ENCODE measurements around the gene SLC26A1.

Gene SLC26A1

DNA sequence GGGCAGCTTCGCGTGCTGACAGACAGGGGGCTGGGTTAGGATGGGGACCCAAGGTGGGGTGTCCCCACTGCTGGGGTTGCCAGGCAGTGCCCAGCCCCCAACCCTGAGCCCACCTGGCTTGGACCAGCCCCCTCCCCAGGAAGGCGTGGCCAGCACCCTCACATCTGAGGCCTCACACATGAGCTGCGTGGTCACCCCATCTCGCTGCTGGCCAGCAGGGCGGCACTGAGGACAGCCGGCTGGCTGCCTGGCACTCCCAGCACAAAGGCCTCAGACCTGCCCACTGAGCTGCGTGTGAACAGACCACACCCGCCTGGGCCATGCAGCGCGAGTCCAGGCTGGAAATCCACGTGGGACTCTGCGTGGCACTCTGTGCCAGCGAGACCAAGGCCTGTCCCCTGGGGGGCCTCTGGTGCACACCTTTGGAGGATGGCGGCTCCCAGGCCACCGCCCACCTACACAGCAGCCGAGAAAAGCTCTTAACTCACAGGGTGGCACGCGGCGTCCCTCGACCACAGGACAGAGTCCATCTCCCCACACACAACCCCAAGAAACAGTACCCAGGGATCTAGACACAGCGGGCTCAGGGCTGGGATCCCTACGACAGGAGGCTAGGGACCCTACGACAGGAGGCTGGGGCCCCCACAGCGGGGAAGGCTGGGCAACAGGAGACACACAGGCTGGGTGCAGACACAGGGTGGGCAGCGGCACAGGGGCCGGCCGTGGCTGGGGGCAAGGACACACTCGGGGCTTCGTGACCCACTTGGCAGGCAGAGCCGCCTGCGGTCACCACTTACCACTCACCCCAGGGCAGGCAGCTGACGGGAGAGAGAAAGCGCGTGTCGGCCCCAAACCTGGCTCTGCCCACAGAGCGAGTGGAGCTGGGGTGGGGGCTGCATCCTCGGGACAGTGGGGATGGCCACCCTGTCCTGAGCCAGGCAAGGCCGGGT lies 29.7 kb downstream of the SLC26A1 start:
- DNase-seq = no peak

GRCh38 chr4:962231-963208 lies 30.7 kb downstream of the SLC26A1 start:
- DNase-seq = no peak

DNA sequence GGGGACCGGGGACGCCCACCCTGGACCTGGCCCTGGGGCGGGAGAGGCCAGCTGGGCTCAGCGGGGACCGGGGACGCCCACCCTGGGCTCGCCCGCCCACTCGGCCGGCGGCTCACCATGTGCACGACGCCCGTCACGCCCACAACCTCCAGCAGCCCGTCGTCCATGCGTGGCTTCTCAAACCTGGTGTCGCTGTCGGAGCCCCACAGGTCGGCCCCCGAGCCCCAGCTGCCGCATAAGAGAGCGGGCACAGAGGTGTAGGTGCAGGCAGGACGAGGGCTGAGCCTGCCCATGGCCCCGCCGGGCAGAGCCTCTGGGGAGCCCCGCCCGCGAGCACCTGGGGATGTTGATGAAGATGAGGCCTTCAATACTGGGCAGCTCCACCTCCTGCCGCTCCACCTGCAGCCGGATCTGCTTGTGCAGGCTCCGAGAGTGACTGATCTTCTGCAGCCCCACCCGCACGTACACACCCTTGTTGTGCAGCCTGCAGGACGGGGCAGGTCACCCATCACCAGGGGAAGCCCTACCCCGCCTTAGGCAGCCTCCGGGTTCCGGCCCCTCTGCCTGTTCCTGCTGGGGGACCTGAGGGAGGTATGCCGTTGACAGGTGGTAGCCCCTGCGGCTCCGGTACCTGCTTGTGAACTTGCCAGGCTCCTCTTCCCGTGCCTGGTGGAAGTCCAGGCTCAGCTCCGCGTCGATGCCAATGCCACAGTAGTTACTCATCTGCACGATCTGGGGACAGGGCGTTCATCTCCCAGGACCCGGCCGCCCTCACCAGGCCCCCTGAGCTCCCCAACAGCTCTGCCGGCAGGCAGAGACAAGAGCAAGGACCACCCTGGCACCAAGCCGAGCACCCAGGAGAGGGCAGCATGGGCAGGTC lies 31.6 kb downstream of the SLC26A1 start:
- no peak for DNase-seq

- no peak for DNase-seq
Observed at GRCh38 chr4:960636-961350, 32.4 kb downstream of the SLC26A1 start.

DNA sequence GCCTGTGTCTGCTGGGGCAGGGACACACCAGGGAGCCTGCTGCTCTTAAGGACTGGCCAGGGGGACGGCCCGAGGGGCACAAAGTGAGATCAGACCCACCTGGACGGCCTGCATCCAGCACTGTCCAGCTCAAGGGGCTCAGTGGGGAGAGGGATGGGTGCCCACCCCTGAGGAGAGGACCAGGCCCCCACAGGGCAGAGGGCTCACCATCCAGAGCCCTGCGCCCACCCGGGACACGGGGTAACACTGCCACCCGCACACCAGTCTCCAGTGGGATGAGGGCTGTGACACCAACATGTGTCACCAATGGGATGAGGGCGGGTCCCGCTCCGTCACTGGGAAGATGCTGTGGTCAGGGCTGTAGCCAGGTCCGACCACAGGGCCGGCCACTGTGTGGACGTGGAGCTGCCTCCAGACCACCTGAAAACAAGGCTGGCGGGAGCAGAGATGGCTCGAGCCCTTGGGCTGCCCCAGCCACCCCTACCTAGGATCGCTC lies 33.0 kb downstream of the SLC26A1 start:
- DNase-seq = no peak

- no peak for DNase-seq
Observed at GRCh38 chr4:959338-960139, 33.7 kb downstream of the SLC26A1 start.

DNA sequence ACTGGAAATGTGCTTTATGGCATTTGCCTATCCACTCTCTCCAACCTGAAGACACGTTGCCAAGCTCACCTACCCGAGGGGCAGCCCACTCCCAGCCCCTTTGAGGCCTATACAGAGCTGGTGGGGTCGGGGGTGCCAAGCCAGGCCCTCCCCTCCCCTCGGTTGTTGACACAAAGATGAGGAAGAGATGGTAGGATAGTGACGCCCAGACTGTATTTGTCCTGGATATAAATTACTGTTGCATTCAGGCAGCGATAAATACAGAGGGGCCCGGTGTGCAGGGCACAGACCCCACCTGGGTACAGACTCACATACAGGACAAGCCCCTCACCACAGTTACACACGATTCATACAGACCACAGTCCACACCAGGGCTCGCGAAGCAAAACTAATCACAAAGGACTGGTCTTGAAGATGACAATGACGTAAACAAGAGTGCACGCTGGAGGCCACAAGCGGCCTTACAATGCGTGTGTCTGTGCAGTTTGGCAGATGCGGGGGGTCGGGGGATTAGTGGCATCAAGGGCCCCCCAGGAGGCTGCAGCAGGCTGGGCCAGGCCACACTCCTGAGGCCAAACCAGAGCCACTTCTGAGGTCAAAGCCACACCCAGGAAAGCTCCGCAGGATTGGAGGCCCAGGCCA lies 34.4 kb downstream of the SLC26A1 start:
- DNase-seq = no peak

- DNase-seq = no peak
Observed at GRCh38 chr4:958314-958665, 34.9 kb downstream of the SLC26A1 start.

DNA sequence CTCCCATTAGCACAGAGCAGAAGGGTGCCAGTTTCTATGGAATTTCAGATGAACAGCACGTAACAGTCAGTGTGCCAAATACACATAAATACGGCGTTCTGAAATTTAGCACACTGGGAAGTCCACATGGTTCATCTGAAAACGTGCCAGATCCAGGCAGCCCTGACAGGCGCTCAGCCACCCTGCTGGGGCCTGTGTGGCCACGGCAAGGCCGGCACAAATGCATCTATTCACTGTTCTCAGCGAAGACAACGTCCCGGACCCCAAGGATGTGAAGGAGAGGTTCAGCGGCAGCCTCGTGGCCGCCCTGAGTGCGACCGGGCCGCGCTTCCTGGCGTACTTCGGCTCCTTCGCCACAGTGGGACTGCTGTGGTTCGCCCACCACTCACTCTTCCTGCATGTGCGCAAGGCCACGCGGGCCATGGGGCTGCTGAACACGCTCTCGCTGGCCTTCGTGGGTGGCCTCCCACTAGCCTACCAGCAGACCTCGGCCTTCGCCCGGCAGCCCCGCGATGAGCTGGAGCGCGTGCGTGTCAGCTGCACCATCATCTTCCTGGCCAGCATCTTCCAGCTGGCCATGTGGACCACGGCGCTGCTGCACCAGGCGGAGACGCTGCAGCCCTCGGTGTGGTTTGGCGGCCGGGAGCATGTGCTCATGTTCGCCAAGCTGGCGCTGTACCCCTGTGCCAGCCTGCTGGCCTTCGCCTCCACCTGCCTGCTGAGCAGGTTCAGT lies 35.5 kb downstream of the SLC26A1 start:
- no peak for DNase-seq

GRCh38 chr4:957231-957580 lies 36.0 kb downstream of the SLC26A1 start:
- DNase-seq = no peak

DNA sequence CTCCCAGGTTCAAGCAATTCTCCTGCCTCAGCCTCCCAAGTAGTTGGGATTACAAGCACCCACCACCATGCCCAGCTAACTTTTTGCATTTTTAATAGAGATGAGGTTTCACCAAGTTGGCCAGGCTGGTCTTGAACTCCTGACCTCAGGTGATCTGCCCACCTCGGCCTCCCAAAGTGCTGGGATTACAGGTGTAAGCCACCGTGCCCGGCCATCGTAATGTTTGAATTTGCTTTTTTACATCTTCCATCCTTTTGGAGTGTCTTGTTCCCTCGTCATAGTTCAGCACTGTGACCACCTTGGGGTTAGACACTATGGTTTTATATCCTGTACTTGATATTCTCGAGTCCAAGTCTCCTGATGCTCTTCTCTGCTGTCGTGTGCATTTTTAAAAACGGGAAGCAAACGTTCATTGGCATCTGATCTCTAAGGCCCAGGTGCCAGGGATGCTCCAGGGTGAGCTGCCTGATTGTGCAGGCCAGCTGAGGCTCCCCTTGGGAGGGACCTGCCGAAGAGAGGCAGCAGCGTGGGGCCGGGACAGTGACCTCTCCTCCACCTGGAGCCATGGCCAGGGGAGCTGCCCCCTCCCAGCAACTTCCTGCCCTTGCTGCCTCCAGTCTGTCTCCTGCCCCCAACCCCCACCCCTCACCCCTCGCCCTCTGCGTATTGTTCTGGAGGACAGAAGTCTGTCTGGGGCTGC lies 36.5 kb downstream of the SLC26A1 start:
- no peak for DNase-seq

DNA sequence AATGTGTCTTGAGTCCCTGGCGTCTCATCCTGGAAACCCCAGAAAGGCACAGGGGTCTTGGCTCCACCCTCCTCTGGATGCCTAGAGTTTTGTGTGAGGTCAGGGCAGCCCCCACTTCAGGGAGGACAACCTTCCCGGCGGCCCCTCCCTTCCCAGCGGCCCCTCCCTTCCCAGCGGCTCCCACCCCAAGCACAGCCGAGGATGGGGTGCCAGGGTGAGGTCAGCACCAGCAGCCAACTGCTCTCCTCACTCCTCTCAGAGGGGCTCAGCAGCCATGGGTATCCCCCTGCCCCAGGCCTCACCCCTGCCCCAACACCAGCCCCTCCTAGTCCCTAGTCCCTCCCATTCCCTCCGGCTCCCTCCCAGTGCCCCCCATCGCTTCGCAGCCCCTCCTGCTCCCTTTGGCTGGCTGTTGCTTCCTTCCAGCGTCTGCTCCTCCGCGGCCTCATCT lies 37.2 kb downstream of the SLC26A1 start:
- no peak for DNase-seq

DNA sequence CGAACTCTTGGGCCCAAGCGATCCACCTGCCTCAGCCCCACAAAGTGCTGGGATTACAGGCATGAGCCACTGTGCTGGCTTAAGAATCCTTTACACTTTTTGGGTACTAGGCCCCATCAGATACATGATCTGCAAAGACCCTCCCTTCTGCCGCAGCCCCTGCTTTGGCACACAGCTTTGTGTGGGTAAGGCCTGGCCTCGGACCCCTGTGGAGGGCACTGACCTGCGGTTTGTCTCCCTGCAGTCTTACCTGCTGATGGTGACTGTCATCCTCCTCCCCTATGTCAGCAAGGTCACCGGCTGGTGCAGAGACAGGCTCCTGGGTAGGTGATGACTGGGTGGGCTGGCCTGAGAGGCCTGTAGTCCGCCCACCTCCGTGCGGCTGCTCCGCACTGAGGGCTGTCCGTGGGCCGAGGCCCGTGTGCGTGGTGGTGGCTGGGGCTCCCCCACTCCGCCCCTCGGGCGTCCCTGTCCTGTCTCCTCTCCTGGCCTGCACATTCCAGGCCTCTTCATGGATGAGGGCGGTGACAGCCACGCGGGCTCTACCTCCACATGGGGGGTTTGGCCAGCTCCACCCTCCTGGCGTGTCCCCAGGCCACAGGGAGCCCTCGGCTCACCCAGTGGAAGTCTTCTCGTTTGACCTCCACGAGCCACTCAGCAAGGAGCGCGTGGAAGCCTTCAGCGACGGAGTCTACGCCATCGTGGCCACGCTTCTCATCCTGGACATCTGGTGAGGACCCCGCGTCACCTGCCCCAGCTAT lies 37.9 kb downstream of the SLC26A1 start:
- DNase-seq = no peak

DNA sequence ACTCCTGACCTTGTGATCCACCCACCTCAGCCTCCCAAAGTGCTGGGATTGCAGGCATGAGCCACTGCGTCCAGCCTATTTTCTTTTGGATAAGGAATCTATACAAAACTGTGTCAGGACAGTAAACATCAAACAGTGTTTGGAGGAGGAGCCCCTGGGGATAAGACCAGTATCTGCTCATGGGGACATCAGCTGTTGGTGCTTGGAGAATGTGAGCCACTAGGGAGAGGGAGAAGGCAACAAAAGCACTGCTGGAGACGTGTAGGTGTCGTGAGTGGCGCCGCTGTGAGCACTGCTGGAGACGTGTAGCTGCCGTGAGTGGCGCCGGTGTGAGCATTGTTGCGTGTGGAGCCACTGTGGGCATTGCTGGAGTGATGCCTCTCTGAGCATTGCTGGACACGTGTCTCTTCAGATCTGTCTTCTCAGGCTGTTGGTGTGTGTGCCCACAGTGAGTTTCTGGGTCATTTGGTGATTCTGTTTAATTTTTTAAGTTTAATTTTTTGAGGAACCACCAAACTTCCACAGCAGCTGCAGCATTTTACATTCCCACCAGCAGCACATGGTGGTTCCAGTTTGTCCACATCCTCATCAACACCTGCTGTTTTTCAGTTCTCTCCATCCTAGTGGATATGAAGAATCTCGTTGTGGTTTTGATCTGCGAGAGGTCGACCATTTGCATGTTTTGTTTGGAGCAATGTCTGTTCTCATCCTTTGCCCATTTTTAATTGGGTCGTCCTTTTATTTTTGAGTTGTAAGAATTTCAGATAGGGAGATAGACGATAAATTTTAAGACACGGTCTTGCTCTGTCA lies 38.8 kb downstream of the SLC26A1 start:
- no peak for DNase-seq

DNA sequence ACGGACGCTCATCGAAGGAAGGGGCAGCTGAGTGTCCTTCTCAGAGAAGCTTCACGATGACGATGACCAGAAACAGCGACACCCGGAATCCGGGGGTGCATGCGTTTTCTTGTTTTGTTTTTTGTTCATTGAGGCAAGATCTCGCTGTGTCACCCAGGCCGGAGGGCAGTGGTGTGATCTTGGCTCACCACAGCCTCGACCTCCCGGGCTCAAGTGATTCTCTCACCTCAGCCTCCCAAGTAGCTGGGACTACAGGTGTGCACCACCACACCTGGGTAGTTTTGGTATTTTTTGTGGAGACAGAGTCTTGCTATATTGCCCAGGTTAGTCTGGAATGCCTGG lies 39.7 kb downstream of the SLC26A1 start:
- DNase-seq = no peak

DNA sequence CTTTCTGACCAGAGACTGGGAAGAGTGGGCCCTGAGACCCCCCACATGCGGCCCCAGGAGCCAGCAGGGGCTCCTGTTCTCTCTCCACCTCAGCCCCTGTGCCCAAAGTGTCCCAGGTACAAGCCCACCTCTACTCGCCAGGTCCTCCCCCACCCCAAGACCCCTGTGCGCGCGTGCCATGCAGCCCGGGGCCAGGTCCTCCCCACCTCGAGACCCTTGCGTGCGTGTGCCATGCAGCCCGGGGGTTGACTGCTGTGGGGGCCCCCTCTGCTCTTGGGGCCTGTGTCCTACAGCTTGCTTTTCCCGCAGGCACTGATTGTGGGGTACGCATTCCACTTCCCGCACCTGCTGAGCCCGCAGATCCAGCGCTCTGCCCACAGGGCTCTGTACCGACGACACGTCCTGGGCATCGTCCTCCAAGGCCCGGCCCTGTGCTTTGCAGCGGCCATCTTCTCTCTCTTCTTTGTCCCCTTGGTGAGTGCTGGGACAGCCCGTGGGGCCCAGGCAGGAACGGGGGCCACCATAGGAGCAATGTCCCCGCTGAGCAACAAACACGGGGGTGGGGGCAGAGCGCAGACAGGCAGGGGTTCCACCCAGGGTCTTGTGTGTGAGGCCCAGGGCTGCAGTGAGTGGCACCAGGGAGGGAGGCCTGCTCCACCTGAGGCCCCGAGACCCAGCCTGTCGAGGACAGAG lies 40.2 kb downstream of the SLC26A1 start:
- no peak for DNase-seq
